Measurements from ENCODE around the gene USP4. TPM values are rescaled to one million over a fixed set of nuclear protein-coding genes. Genes with fewer than 3 reads are reported as not detected.

USP4 gene
- total and polyA plus RNA-seq, 2 donors from 2014 or later: 28.5 to 72.5 TPM

Small RNA genes within 50 kb of the gene (microRNA-seq; reads per million reads assigned to microRNA genes)
- gene MIR4271: not detected

Other genes with a start within 250 kb of the USP4 start
- 92.1 TPM for gene QRICH1, start 246.0 kb downstream of the USP4 start, total RNA-seq
- 23.0 TPM for gene QRICH1, start 246.0 kb downstream of the USP4 start, polyA plus RNA-seq (ENCODE audit: insufficient read depth, low read depth, low replicate concordance)
- 231 TPM for gene QARS1, start 235.3 kb downstream of the USP4 start, total RNA-seq
- gene QARS1, start 235.3 kb downstream of the USP4 start, polyA plus RNA-seq (ENCODE audit: insufficient read depth, low read depth, low replicate concordance): 209 TPM
- gene USP19, start 219.2 kb downstream of the USP4 start, total RNA-seq: 67.2 TPM
- 29.3 TPM for gene USP19, start 219.2 kb downstream of the USP4 start, polyA plus RNA-seq (ENCODE audit: insufficient read depth, low read depth, low replicate concordance)
- 444 TPM for gene LAMB2, start 207.0 kb downstream of the USP4 start, total RNA-seq
- 460 TPM for gene LAMB2, start 207.0 kb downstream of the USP4 start, polyA plus RNA-seq (ENCODE audit: insufficient read depth, low read depth, low replicate concordance)
- gene CCDC71, start 173.7 kb downstream of the USP4 start, total RNA-seq: 27.6 TPM
- gene CCDC71, start 173.7 kb downstream of the USP4 start, polyA plus RNA-seq (ENCODE audit: insufficient read depth, low read depth, low replicate concordance): 21.0 TPM
- 23.4 TPM for gene KLHDC8B, start 168.5 kb downstream of the USP4 start, total RNA-seq
- 36.5 TPM for gene KLHDC8B, start 168.5 kb downstream of the USP4 start, polyA plus RNA-seq (ENCODE audit: insufficient read depth, low read depth, low replicate concordance)
- 4.7 TPM for gene C3orf62, start 62.8 kb downstream of the USP4 start, total RNA-seq
- gene C3orf62, start 62.8 kb downstream of the USP4 start, polyA plus RNA-seq (ENCODE audit: insufficient read depth, low read depth, low replicate concordance): 7.0 TPM
- 375 TPM for gene GPX1, start 18.3 kb upstream of the USP4 start, total RNA-seq
- 454 TPM for gene GPX1, start 18.3 kb upstream of the USP4 start, polyA plus RNA-seq (ENCODE audit: insufficient read depth, low read depth, low replicate concordance)
- gene RHOA, start 71.9 kb upstream of the USP4 start, total RNA-seq: 709 TPM
- gene RHOA, start 71.9 kb upstream of the USP4 start, polyA plus RNA-seq (ENCODE audit: insufficient read depth, low read depth, low replicate concordance): 345 TPM
- gene TCTA, start 72.4 kb upstream of the USP4 start, total RNA-seq: 76.7 TPM
- gene TCTA, start 72.4 kb upstream of the USP4 start, polyA plus RNA-seq (ENCODE audit: insufficient read depth, low read depth, low replicate concordance): 83.2 TPM
- gene AMT, start 82.4 kb upstream of the USP4 start, total RNA-seq: 15.2 TPM
- 44.1 TPM for gene AMT, start 82.4 kb upstream of the USP4 start, polyA plus RNA-seq (ENCODE audit: insufficient read depth, low read depth, low replicate concordance)
- 22.3 TPM for gene NICN1, start 89.3 kb upstream of the USP4 start, total RNA-seq
- gene NICN1, start 89.3 kb upstream of the USP4 start, polyA plus RNA-seq (ENCODE audit: insufficient read depth, low read depth, low replicate concordance): 27.1 TPM
- gene DAG1, start 130.2 kb upstream of the USP4 start, total RNA-seq: 122 TPM
- gene DAG1, start 130.2 kb upstream of the USP4 start, polyA plus RNA-seq (ENCODE audit: insufficient read depth, low read depth, low replicate concordance): 40.4 TPM
- gene BSN, start 214.4 kb upstream of the USP4 start, total RNA-seq: 1.3 TPM
- 0.11 TPM for gene BSN, start 214.4 kb upstream of the USP4 start, polyA plus RNA-seq (ENCODE audit: insufficient read depth, low read depth, low replicate concordance)